Stimulated activated CD4-positive, alpha-beta T cell treated with anti-CD3 and anti-CD28 coated beads, Interleukin-2, amount 100 ng/mL, for 48 hours (primary cell): ENCODE measurements around the gene MYL11.
"Not testable (repeated sequence)": the region's sequence is repeated elsewhere in the genome, so short reads cannot be mapped to it uniquely, and the experiment has no call there.

Experiments
- DNase-seq, 2 donors: peaks; one replicate each; pipeline ENCODE4 v3.0.0-alpha.2; 2020

The MYL11 gene

GRCh38 chr16:30374538-30374937 is at the start of gene MYL11:
Gene MYL11 (plus strand): TSS chr16:30374802. CDS start chr16:30374858, 56 bp downstream.
- DNase-seq = no peak

DNA sequence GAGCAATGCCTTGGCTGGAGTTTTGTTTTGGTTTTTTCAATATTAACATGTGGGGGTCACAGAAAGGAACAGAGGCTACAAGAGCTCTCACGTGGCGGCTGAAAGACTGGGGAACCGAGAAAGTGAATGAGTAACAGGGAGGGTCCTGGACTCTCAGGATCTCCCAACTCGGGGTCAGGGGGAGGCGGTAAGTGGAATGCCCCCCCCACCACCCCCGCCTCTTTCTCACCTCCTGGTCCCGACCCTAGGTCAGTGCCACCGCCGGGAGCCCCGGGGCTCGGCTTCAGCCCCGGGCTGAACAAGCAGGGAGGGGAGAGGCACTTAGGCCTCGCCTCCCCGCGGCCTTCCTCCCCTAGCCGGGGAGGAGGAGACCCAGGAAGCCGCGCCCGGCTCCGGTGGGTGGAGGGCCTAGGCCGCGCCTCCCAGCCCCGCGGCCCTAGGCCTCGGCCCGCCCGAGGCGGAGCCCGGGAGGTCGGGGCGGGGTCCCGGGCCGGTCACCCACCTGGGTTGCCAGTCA is 40.1 kb upstream of the MYL11 start:
- DNase-seq = peak; percentile 80 to 84

- peak; percentile 78 for DNase-seq
Measured at GRCh38 chr16:30335028-30335597, 39.5 kb upstream of the MYL11 start.

DNA sequence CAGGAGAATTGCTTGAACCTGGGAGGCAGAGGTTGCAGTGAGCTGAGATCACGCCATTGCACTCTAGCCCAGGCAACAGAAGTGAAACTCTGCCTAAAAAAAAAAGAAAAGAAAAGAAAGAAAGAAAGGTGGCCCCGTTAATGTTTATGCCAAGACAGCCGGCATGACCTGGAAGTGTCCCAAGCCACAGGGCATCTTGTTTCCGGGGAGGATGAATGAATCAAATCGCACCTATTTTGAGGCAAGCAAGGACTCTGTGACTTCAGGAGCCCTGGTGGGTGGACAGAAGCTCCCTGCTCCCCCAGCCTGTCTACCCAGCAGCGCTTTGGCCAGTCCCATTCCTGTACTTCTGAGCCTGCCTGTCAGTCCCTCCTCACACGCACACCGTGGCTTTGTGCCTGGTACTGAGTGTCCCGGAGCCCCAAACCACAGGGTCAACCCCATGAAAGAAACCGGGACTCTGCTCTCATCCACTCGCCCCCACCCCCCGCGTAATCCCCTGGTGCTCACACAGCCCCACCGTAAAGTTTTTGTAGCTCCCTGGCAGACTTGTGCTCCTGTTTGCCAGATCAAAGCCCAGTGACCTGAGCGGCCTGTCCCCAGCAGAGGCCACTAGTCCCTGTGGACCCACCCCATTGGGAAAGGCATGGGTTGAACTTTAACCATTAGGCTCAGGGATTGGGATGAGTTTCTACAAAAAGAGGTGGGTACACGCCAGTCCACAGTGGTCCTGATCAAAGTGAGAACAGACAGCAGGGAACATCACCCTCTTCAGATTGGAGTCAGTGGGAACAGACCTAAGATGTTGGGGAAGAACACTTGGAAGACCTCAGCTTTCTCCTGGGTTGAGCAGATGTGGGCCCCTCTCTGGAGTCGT is 38.8 kb upstream of the MYL11 start:
- DNase-seq = no peak

DNA sequence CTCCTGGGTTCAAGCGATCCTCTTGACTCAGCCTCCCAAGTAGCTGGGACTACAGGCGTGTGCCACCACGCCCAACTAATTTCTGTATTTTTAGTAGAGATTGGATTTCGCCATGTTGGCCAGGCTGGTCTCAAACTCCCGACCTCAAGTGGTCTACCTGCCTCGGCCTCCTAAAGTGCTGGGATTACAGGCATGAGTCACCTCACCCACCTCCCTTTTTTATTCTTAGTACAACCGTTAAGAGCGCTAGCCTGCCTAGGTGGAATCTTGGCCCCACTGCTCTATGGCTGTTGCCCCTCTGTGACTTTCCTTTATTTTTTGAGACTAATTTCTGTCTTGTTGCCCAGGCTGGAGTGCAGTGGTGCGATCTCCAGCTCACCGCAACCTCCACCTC is 36.6 kb upstream of the MYL11 start:
- not testable (repeated sequence) for DNase-seq

DNA sequence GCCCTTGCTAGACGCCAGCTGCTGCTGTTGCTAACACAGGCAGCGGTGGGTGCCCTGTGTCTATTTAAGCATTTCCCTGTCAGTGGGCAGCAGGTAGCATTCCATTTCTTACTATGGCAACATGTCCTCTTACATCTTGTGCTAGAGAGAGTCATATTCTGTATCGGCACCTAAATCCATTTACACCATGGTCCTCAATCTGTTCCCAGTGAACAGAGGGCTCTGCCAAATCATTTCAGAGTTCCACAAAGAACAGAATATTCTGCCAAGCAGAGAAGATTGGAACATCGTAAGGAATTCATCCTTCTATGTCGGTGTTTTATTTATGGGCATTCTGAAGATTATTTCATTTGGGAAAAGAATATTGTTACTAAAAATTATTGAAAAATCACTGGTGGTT is 35.9 kb upstream of the MYL11 start:
- not testable (repeated sequence) for DNase-seq

- DNase-seq = no peak
Measured at GRCh38 chr16:30340621-30341020, 34.0 kb upstream of the MYL11 start.

DNA sequence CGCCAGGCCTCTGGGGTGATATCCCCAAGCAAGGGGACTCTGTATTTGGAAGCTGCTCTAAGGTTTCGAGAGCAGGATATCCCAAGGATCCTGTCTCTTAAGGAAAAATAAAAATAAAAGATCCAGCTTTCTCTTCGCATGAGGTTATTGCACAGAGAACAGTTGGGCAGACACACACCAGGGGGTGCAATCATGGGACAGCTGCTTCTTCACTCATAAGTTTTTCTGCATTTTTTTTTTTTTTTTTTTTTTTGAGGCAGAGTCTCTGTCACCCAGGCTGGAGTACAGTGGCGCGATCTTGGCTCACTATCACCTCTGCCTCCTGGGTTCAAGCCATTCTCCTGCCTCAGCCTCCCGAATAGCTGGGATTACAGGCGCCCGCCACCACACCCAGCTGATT is 32.6 kb upstream of the MYL11 start:
- DNase-seq = not testable (repeated sequence)

GRCh38 chr16:30342751-30343490 is 31.7 kb upstream of the MYL11 start:
- no peak for DNase-seq

- DNase-seq = not testable (repeated sequence)
Measured at GRCh38 chr16:30343491-30343820, 31.1 kb upstream of the MYL11 start.

DNA sequence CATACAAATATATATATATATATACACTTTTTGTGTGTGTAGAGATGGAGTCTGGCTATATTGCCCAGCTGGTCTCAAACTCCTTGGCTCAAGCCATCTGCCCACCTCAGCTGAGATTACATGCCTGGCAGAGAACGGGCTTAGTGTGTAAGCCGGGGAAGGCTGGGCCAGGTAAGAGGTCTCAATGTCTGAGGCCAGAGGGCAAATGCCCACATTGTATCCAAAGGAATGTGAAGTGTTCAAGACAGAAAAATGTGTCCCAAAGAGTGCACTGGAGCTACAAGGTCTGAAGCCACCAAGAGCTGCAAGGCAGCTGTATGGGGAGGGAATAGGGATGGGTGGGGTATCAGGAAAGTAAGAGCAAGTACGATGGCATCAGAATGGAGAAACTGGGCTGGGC is 28.3 kb upstream of the MYL11 start:
- DNase-seq = no peak

DNA sequence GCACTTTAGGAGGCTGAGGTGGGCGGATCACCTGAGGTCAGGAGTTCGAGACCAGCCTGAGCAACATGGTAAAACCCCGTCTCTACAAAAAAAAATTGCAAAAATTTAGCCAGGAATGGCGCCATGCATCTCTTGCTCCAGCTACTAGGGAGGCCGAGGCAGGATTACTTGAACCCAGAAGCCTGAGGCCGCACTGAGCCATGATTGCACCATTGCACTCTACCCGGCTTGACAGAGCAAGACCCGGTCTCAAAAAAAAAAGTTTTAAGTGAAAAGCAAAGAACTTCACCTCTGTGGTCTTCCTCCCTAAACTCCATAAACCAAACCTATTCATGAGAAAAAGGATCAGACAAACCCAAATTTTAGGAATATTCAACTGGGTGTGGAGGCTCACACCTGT is 26.5 kb upstream of the MYL11 start:
- no peak for DNase-seq

DNA sequence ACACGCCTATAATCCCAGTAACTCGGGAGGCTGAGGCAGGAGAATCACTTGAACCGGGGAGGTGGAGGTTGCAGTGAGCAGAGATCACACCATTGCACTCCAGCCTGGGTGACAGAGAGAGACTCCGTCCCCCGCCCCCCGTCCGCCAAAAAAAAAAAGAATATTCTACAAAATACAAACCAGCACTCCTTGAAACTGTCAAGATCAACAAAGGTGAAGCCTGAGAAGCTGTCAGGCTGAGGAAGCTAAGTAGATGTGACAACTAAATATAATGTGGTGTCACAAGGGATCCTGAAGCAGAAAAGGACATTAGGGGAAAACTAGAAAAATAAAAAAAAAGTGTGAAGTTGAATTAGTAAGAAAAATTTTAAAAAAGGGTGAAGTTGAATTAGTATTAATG is 25.7 kb upstream of the MYL11 start:
- DNase-seq = no peak

DNA sequence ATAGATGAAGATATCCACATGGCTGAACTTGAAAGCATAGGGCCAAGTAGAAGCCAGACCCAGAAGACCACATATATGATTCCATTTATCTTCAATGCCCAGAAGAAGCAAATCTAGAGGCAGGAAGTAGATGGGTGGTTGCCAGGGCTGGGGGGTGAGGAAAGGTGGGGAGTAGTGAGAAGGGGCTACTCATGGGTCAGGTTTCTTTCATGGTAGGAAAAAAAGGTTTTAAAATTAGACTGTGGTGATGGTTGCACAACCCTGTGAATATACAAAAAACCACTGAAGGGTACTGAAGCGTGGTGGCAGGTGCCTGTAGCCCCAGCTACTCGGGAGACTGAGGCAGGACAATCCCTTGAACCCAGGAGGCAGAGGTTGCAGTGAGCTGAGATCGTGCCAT is 24.9 kb upstream of the MYL11 start:
- DNase-seq = no peak

- DNase-seq = no peak
Measured at GRCh38 chr16:30350134-30350871, 24.3 kb upstream of the MYL11 start.

- DNase-seq = no peak
Measured at GRCh38 chr16:30351001-30351441, 23.6 kb upstream of the MYL11 start.

GRCh38 chr16:30351586-30352419 is 22.8 kb upstream of the MYL11 start:
- DNase-seq = no peak

- DNase-seq = no peak
Measured at GRCh38 chr16:30352488-30353401, 21.9 kb upstream of the MYL11 start.

DNA sequence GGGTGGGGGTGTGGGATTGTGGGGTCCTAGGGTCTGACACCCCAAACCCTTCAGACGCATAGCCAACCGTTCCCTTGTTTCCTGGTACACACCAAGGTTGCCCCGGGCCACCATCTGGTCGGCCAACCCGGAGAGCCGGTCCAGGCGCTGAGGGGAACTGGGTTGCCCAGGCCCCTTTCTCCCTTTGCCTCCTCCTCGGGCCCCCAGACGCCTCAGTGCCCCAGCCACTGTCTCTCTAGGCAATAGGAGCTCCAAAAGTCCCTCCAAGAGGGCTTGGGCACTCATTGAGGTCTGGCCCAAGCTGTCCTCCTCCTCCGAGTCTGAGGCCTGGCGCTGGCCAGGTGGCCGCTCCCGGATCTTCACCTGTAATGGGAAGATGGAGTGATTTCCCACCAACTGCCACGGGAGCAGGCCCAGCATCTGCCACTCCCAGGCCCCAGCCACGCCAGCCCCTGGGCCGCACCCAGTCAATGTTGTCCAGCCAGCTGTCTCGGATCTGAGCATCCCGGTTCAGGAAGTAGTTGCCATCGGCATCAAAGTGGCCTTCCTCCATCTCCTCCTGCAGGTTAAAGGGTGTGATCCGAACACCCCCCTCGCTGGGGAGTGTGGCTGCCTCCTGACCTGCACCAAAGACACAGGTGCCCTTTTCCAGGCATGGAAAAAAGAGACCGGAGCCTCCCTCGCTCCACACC is 21.0 kb upstream of the MYL11 start:
- DNase-seq = no peak
